IPS-18a (cell line): ENCODE results near the gene CCNJL.

Source experiments
- H3K27ac ChIP-seq: one replicate; pipeline ENCODE4 v1.5.1; 2013; ENCODE audit warnings: low read length
- H3K27me3 ChIP-seq: one replicate; pipeline ENCODE4 v1.6.1; 2013; ENCODE audit warnings: mild to moderate bottlenecking, low read length; ENCODE audit not compliant: control insufficient read depth, insufficient read depth
- H3K36me3 ChIP-seq: one replicate; pipeline ENCODE4 v1.6.1; 2013; ENCODE audit warnings: low read depth, low read length; ENCODE audit not compliant: control insufficient read depth
- H3K4me1 ChIP-seq: one replicate; pipeline ENCODE4 v1.6.1; 2013; ENCODE audit warnings: low read depth, low read length; ENCODE audit not compliant: control insufficient read depth
- H3K4me3 ChIP-seq: one replicate; pipeline ENCODE4 v1.5.1; 2013; ENCODE audit warnings: low read length
- H3K9ac ChIP-seq: one replicate; pipeline ENCODE4 v1.6.1; 2013; ENCODE audit warnings: mild to moderate bottlenecking, low read length, moderate library complexity
- H3K9me3 ChIP-seq: one replicate; pipeline ENCODE4 v1.6.1; 2013; ENCODE audit warnings: low read depth, low read length; ENCODE audit not compliant: control insufficient read depth

CCNJL gene

GRCh38 chr5:160235731-160236130 is 76.6 kb downstream of the CCNJL start:
- Histone ChIP-seq H3K4me1 (peaks cover 24% of the 10 kb centered on the region), H3K4me3 (no peak overlapping the region), H3K9me3 (no peaks in the 10 kb centered on the region), H3K9ac (no peak overlapping the region), H3K27ac (no peak overlapping the region), H3K27me3 (no peaks in the 10 kb centered on the region), H3K36me3 (no peaks in the 10 kb centered on the region)

GRCh38 chr5:160233215-160233614 is 79.1 kb downstream of the CCNJL start:
- H3K4me1 ChIP-seq, result peaks cover 18% of the 10 kb centered on the region
- H3K9ac ChIP-seq, result no peak overlapping the region
- H3K4me3 ChIP-seq, result no peak overlapping the region
- no peak overlapping the region for H3K27ac ChIP-seq
- H3K27me3 ChIP-seq, result no peaks in the 10 kb centered on the region
- H3K9me3 ChIP-seq, result no peaks in the 10 kb centered on the region
- H3K36me3 ChIP-seq, result no peaks in the 10 kb centered on the region

GRCh38 chr5:160231783-160232342 is 80.5 kb downstream of the CCNJL start:
- no peaks in the 10 kb centered on the region for H3K9me3 ChIP-seq
- peak overlapping the region; percentile 10 for H3K9ac ChIP-seq
- H3K27ac ChIP-seq, result no peak overlapping the region
- peaks cover 9% of the 10 kb centered on the region for H3K4me1 ChIP-seq
- no peaks in the 10 kb centered on the region for H3K27me3 ChIP-seq
- H3K36me3 ChIP-seq, result no peaks in the 10 kb centered on the region
- H3K4me3 ChIP-seq, result no peak overlapping the region

- Histone ChIP-seq H3K9ac (no peak overlapping the region), H3K27ac (no peak overlapping the region), H3K27me3 (no peaks in the 10 kb centered on the region)
Measured at GRCh38 chr5:160230686-160231527, 81.5 kb downstream of the CCNJL start.

GRCh38 chr5:160229190-160229742 is 83.1 kb downstream of the CCNJL start, which contains the start of gene FABP6:
Gene FABP6 (plus strand): TSS chr5:160229506. CDS start chr5:160229558, 52 bp downstream.
- Histone ChIP-seq H3K36me3 (no peaks in the 10 kb centered on the region), H3K9me3 (no peaks in the 10 kb centered on the region), H3K27me3 (no peaks in the 10 kb centered on the region), H3K9ac (no peak within 1 kb of the TSS), H3K27ac (no peak within 1 kb of the TSS), H3K4me1 (peaks cover 12% of the 10 kb centered on the region), H3K4me3 (no peak within 1 kb of the TSS)

More at GRCh38 chr5:160230686-160231527, 81.5 kb downstream of the CCNJL start:
- H3K4me1 ChIP-seq, result peaks cover 12% of the 10 kb centered on the region
- no peak overlapping the region for H3K4me3 ChIP-seq
- no peaks in the 10 kb centered on the region for H3K9me3 ChIP-seq
- H3K36me3 ChIP-seq, result no peaks in the 10 kb centered on the region

GRCh38 chr5:160227012-160227411 is 85.4 kb downstream of the CCNJL start:
- Histone ChIP-seq H3K9me3 (no peaks in the 10 kb centered on the region), H3K9ac (no peak overlapping the region), H3K27ac (no peak overlapping the region), H3K27me3 (no peaks in the 10 kb centered on the region), H3K36me3 (no peaks in the 10 kb centered on the region), H3K4me1 (peaks cover 12% of the 10 kb centered on the region), H3K4me3 (no peak overlapping the region)

- Histone ChIP-seq H3K4me3 (no peak overlapping the region), H3K4me1 (no peaks in the 10 kb centered on the region), H3K9me3 (no peaks in the 10 kb centered on the region)
Measured at GRCh38 chr5:160221082-160221481, 91.3 kb downstream of the CCNJL start.

GRCh38 chr5:160219356-160219755 is 93.0 kb downstream of the CCNJL start:
- Histone ChIP-seq H3K4me1 (no peaks in the 10 kb centered on the region), H3K27ac (no peak overlapping the region), H3K4me3 (no peak overlapping the region)

More at GRCh38 chr5:160221082-160221481, 91.3 kb downstream of the CCNJL start:
- H3K27me3 ChIP-seq, result no peaks in the 10 kb centered on the region
- no peak overlapping the region for H3K9ac ChIP-seq
- no peak overlapping the region for H3K27ac ChIP-seq
- H3K36me3 ChIP-seq, result no peaks in the 10 kb centered on the region

GRCh38 chr5:160213537-160213936 is 98.8 kb downstream of the CCNJL start:
- H3K4me1 ChIP-seq, result no peaks in the 10 kb centered on the region
- no peaks in the 10 kb centered on the region for H3K36me3 ChIP-seq
- no peak overlapping the region for H3K27ac ChIP-seq
- no peak overlapping the region for H3K4me3 ChIP-seq
- no peak overlapping the region for H3K9ac ChIP-seq
- H3K27me3 ChIP-seq, result no peaks in the 10 kb centered on the region
- no peaks in the 10 kb centered on the region for H3K9me3 ChIP-seq

More at GRCh38 chr5:160219356-160219755, 93.0 kb downstream of the CCNJL start:
- Histone ChIP-seq H3K9ac (no peak overlapping the region), H3K36me3 (no peaks in the 10 kb centered on the region), H3K27me3 (no peaks in the 10 kb centered on the region), H3K9me3 (no peaks in the 10 kb centered on the region)

- Histone ChIP-seq H3K36me3 (no peaks in the 10 kb centered on the region), H3K4me3 (no peak overlapping the region), H3K9ac (no peak overlapping the region), H3K9me3 (no peaks in the 10 kb centered on the region), H3K4me1 (no peaks in the 10 kb centered on the region), H3K27me3 (no peaks in the 10 kb centered on the region), H3K27ac (no peak overlapping the region)
Measured at GRCh38 chr5:160211352-160211751, 101.0 kb downstream of the CCNJL start.

GRCh38 chr5:160210606-160211005 is 101.8 kb downstream of the CCNJL start:
- no peaks in the 10 kb centered on the region for H3K4me1 ChIP-seq
- H3K9me3 ChIP-seq, result no peaks in the 10 kb centered on the region
- H3K4me3 ChIP-seq, result no peak overlapping the region
- H3K27ac ChIP-seq, result no peak overlapping the region
- H3K27me3 ChIP-seq, result no peaks in the 10 kb centered on the region
- no peaks in the 10 kb centered on the region for H3K36me3 ChIP-seq
- no peak overlapping the region for H3K9ac ChIP-seq
